ENCODE results near the gene LRRC27.

LRRC27 gene

GRCh38 chr10:132397036-132397541 lies 65.1 kb downstream of the LRRC27 start, which contains the start of gene PWWP2B:
PWWP2B (plus strand) TSS chr10:132397200; CDS start chr10:132397227, 27 bp downstream.
- Histone ChIP-seq H4K20me1 (ENCODE audit: low read depth, low read length) (no peaks in the 10 kb centered on the region), H3K36me3 (ENCODE audit: low read length) (no peaks in the 10 kb centered on the region), H3K9me3 (ENCODE audit: insufficient read depth, low read length) (no peaks in the 10 kb centered on the region), H3K9ac (ENCODE audit: low read length) (no peak within 1 kb of the TSS), H3K27me3 (ENCODE audit: low read length) (no peaks in the 10 kb centered on the region), H3K27ac (ENCODE audit: low read depth, low read length) (no peak within 1 kb of the TSS), H3K9me2 (replicated peaks; ENCODE audit: insufficient read depth, low read length) (no peaks in the 10 kb centered on the region), H3K79me2 (ENCODE audit: insufficient read depth, low read length) (no peaks in the 10 kb centered on the region), H2AFZ (ENCODE audit: low read depth, low read length, severe bottlenecking) (no peak within 1 kb of the TSS), H3K4me2 (ENCODE audit: low read depth, low read length, poor library complexity, severe bottlenecking) (no peak within 1 kb of the TSS), H3F3A (ENCODE audit: insufficient read depth) (no peaks in the 10 kb centered on the region), H3K4me3 (ENCODE audit: insufficient read depth, low read length, poor library complexity, severe bottlenecking) (no peak within 1 kb of the TSS)
- TF ChIP-seq EZH2phosphoT487 (conservative IDR thresholded peaks at IDR 0.05; ENCODE audit: low read length) (no peak), CTCF (IDR thresholded peaks at IDR 0.05; ENCODE audit: insufficient read depth, low read length, poor library complexity, severe bottlenecking) (no peak)

- H3F3A ChIP-seq (ENCODE audit: insufficient read depth), result no peaks in the 10 kb centered on the region
- no peaks in the 10 kb centered on the region for H4K20me1 ChIP-seq (ENCODE audit: low read depth, low read length)
- no peaks in the 10 kb centered on the region for H3K79me2 ChIP-seq (ENCODE audit: insufficient read depth, low read length)
- H3K9me2 ChIP-seq (replicated peaks; ENCODE audit: insufficient read depth, low read length), result no peaks in the 10 kb centered on the region
- TF ChIP-seq EZH2phosphoT487 (conservative IDR thresholded peaks at IDR 0.05; ENCODE audit: low read length), result no peak
- TF ChIP-seq CTCF (IDR thresholded peaks at IDR 0.05; ENCODE audit: insufficient read depth, low read length, poor library complexity, severe bottlenecking), result no peak
- H3K9ac ChIP-seq (ENCODE audit: low read length), result no peak overlapping the region
- no peaks in the 10 kb centered on the region for H3K36me3 ChIP-seq (ENCODE audit: low read length)
- H2AFZ ChIP-seq (ENCODE audit: low read depth, low read length, severe bottlenecking), result no peak overlapping the region
- H3K4me2 ChIP-seq (ENCODE audit: low read depth, low read length, poor library complexity, severe bottlenecking), result no peak overlapping the region
- H3K27ac ChIP-seq (ENCODE audit: low read depth, low read length), result no peak overlapping the region
- H3K4me3 ChIP-seq (ENCODE audit: insufficient read depth, low read length, poor library complexity, severe bottlenecking), result no peak overlapping the region
- no peaks in the 10 kb centered on the region for H3K9me3 ChIP-seq (ENCODE audit: insufficient read depth, low read length)
- H3K27me3 ChIP-seq (ENCODE audit: low read length), result no peaks in the 10 kb centered on the region
Measured at GRCh38 chr10:132397671-132398565, 65.9 kb downstream of the LRRC27 start.

GRCh38 chr10:132398566-132398991 lies 66.6 kb downstream of the LRRC27 start:
- H3K9ac ChIP-seq (ENCODE audit: low read length), result no peak overlapping the region

More at GRCh38 chr10:132398566-132398991, 66.6 kb downstream of the LRRC27 start:
- Histone ChIP-seq H3F3A (ENCODE audit: insufficient read depth) (no peaks in the 10 kb centered on the region), H3K9me3 (ENCODE audit: insufficient read depth, low read length) (no peaks in the 10 kb centered on the region), H3K27ac (ENCODE audit: low read depth, low read length) (no peak overlapping the region), H3K9me2 (replicated peaks; ENCODE audit: insufficient read depth, low read length) (no peaks in the 10 kb centered on the region), H2AFZ (ENCODE audit: low read depth, low read length, severe bottlenecking) (no peak overlapping the region), H4K20me1 (ENCODE audit: low read depth, low read length) (no peaks in the 10 kb centered on the region), H3K36me3 (ENCODE audit: low read length) (no peaks in the 10 kb centered on the region), H3K27me3 (ENCODE audit: low read length) (no peaks in the 10 kb centered on the region), H3K79me2 (ENCODE audit: insufficient read depth, low read length) (no peaks in the 10 kb centered on the region), H3K4me2 (ENCODE audit: low read depth, low read length, poor library complexity, severe bottlenecking) (no peak overlapping the region), H3K4me3 (ENCODE audit: insufficient read depth, low read length, poor library complexity, severe bottlenecking) (no peak overlapping the region)
- TF ChIP-seq EZH2phosphoT487 (conservative IDR thresholded peaks at IDR 0.05; ENCODE audit: low read length) (no peak), CTCF (IDR thresholded peaks at IDR 0.05; ENCODE audit: insufficient read depth, low read length, poor library complexity, severe bottlenecking) (no peak)

Measured in SU-DHL-6 (cell line).